H1 (cell line): ENCODE results near the gene RSAD1. TPM values are rescaled to one million over a fixed set of nuclear protein-coding genes. Genes with fewer than 3 reads are reported as not detected.
A peak's percentile ranks its signal among the peaks of the same experiment; 100 is the strongest.

ENCODE experiments used
- CTCF ChIA-PET: fragments of 300-600 bp; sonication (Branson Sonifier 250); formaldehyde crosslinking; loops from one replicate; lab custom pipeline; 2021; ENCODE audit not compliant: partially characterized antibody; lab: Charles Lee
- POLR2A ChIA-PET: fragments of 300-600 bp; sonication (Branson Sonifier 250); formaldehyde crosslinking; loops from one replicate; lab custom pipeline; 2021; ENCODE audit warnings: inconsistent platforms; ENCODE audit not compliant: partially characterized antibody; lab: Charles Lee
- DNase-seq, 2 experiments: peaks; one replicate each; pipeline versions ENCODE4 v3.0.0 to v3.0.0-alpha.2; 2010 to 2022; ENCODE audit warnings: low spot score in 2 of 2, low read depth in 1 of 2, mixed read lengths in 1 of 2
- FAIRE-seq: peaks from 2 replicates; lab custom pipeline; 2011; peaks lifted over from hg19 to GRCh38; lab: Jason Lieb, UNC
- H2AFZ ChIP-seq: 2 replicates; pipeline ENCODE4 v1.8.1; 2012; ENCODE audit warnings: low read length, inconsistent platforms
- H2AK5ac ChIP-seq: 2 replicates; pipeline ENCODE4 v1.6.1; 2013; ENCODE audit warnings: low read depth, low read length
- H2BK120ac ChIP-seq: replicated peaks from 2 replicates; pipeline ENCODE3; 2013; ENCODE audit warnings: low read depth, low read length, inconsistent platforms
- H2BK12ac ChIP-seq: 2 replicates; pipeline ENCODE4 v1.6.1; 2013; ENCODE audit warnings: low read depth, low read length
- H2BK15ac ChIP-seq: 2 replicates; pipeline ENCODE4 v1.6.1; 2013; ENCODE audit warnings: low read length
- H2BK20ac ChIP-seq: 2 replicates; pipeline ENCODE4 v1.6.1; 2013; ENCODE audit warnings: low read length
- H2BK5ac ChIP-seq: 2 replicates; pipeline ENCODE4 v1.6.1; 2013; ENCODE audit warnings: low read depth, low read length
- H3K14ac ChIP-seq: 2 replicates; pipeline ENCODE4 v1.6.1; 2013; ENCODE audit warnings: inconsistent platforms; ENCODE audit not compliant: insufficient read length
- H3K18ac ChIP-seq: 2 replicates; pipeline ENCODE4 v1.6.1; 2013; ENCODE audit warnings: low read length; ENCODE audit errors: extremely low read depth
- H3K23ac ChIP-seq: 2 replicates; pipeline ENCODE4 v1.6.1; 2013; ENCODE audit warnings: inconsistent platforms; ENCODE audit not compliant: insufficient read length
- H3K23me2 ChIP-seq: 2 replicates; pipeline ENCODE4 v1.6.1; 2013; ENCODE audit warnings: low read depth, low read length
- H3K27ac ChIP-seq: 2 replicates; pipeline ENCODE4 v1.6.1; 2011; ENCODE audit warnings: low read depth, low read length, inconsistent platforms
- H3K27me3 ChIP-seq, 4 experiments: replicated peaks in 1 of 4; 1 replicate in 1 of 4; 2 replicates in 3 of 4; pipeline versions ENCODE4 v1.6.1 to v1.8.1; 2011 to 2013; ENCODE audit warnings: low read length in 3 of 4, mild to moderate bottlenecking in 3 of 4, inconsistent platforms in 2 of 4, mixed read lengths in 2 of 4, moderate library complexity in 1 of 4; ENCODE audit not compliant: control insufficient read depth in 3 of 4, insufficient read depth in 3 of 4; ENCODE audit errors: extremely low read depth in 1 of 4
- H3K36me3 ChIP-seq, 4 experiments: 2 replicates each; pipeline versions ENCODE4 v1.6.1 to v1.8.1; 2011 to 2013; ENCODE audit warnings: mild to moderate bottlenecking in 4 of 4, low read length in 3 of 4, moderate library complexity in 2 of 4, control low read depth in 1 of 4, inconsistent platforms in 1 of 4; ENCODE audit not compliant: insufficient read depth in 4 of 4, control insufficient read depth in 2 of 4
- H3K4ac ChIP-seq: replicated peaks from 2 replicates; pipeline ENCODE3; 2013; ENCODE audit warnings: low read length, low read depth, mixed read lengths, inconsistent platforms; ENCODE audit not compliant: insufficient read length
- H3K4me1 ChIP-seq, 4 experiments: replicated peaks in 1 of 4; 1 replicate in 1 of 4; 2 replicates in 3 of 4; pipeline versions ENCODE4 v1.6.1 to v1.8.1; 2011 to 2013; ENCODE audit warnings: low read length in 3 of 4, inconsistent platforms in 2 of 4, mixed read lengths in 1 of 4; ENCODE audit not compliant: insufficient read depth in 4 of 4, control insufficient read depth in 3 of 4
- H3K4me2 ChIP-seq, 2 experiments: 2 replicates each; pipeline versions ENCODE4 v1.6.1 to v1.8.1; 2011 to 2013; ENCODE audit warnings: low read depth in 2 of 2, low read length in 2 of 2, control low read depth in 1 of 2, inconsistent platforms in 1 of 2, mild to moderate bottlenecking in 1 of 2; ENCODE audit not compliant: insufficient read depth in 1 of 2
- H3K4me3 ChIP-seq, 4 experiments: fragments of 200-600, 300-600 bp in 1 of 4; sonication (generic), shearing (Covaris generic), sonication (Bioruptor Twin) in 1 of 4; 2 replicates each; pipeline versions ENCODE4 v1.5.1 to v1.8.1; 2011 to 2016; ENCODE audit warnings: low read length in 4 of 4, low read depth in 3 of 4, control low read depth in 2 of 4, inconsistent platforms in 2 of 4, mild to moderate bottlenecking in 2 of 4, mixed read lengths in 1 of 4, moderate library complexity in 1 of 4; ENCODE audit not compliant: insufficient read depth in 2 of 4; ENCODE audit errors: extremely low read depth in 1 of 4
- H3K56ac ChIP-seq: replicated peaks from 2 replicates; pipeline ENCODE3; 2013; ENCODE audit warnings: low read depth, mild to moderate bottlenecking, mixed read lengths, low read length, inconsistent platforms; ENCODE audit not compliant: insufficient read length
- H3K79me1 ChIP-seq: 2 replicates; pipeline ENCODE4 v1.6.1; 2013; ENCODE audit warnings: low read depth, low read length, control low read depth
- H3K79me2 ChIP-seq, 2 experiments: 2 replicates each; pipeline versions ENCODE4 v1.6.1 to v1.8.1; 2012 to 2013; ENCODE audit warnings: low read length in 2 of 2, mild to moderate bottlenecking in 2 of 2, inconsistent platforms in 1 of 2; ENCODE audit not compliant: insufficient read depth in 2 of 2, control insufficient read depth in 1 of 2
- H3K9ac ChIP-seq, 4 experiments: replicated peaks in 1 of 4; 1 replicate in 1 of 4; 2 replicates in 3 of 4; pipeline versions ENCODE4 v1.6.1 to v1.8.1; 2011 to 2013; ENCODE audit warnings: low read depth in 3 of 4, low read length in 3 of 4, control low read depth in 2 of 4, mild to moderate bottlenecking in 2 of 4, moderate library complexity in 2 of 4, inconsistent platforms in 1 of 4; ENCODE audit errors: extremely low read depth in 1 of 4
- H3K9me3 ChIP-seq, 2 experiments: 2 replicates each; pipeline versions ENCODE4 v1.6.1 to v1.8.1; 2012 to 2013; ENCODE audit warnings: mild to moderate bottlenecking in 2 of 2, moderate library complexity in 2 of 2, control low read depth in 1 of 2, inconsistent platforms in 1 of 2, low read depth in 1 of 2, low read length in 1 of 2, mixed read lengths in 1 of 2; ENCODE audit not compliant: insufficient read depth in 2 of 2
- H4K20me1 ChIP-seq, 2 experiments: replicated peaks in 1 of 2; 2 replicates each; pipeline versions ENCODE3 to v1.8.1; 2011 to 2013; ENCODE audit warnings: inconsistent platforms in 2 of 2, low read length in 2 of 2, mild to moderate bottlenecking in 1 of 2; ENCODE audit not compliant: insufficient read depth in 2 of 2, control insufficient read depth in 1 of 2
- H4K5ac ChIP-seq: 2 replicates; pipeline ENCODE4 v1.6.1; 2013; ENCODE audit warnings: low read length, low read depth, mixed read lengths, inconsistent platforms; ENCODE audit not compliant: insufficient read length
- H4K8ac ChIP-seq: 2 replicates; pipeline ENCODE4 v1.8.0; 2013; ENCODE audit warnings: mild to moderate bottlenecking, moderate library complexity, low read length, inconsistent platforms; ENCODE audit not compliant: insufficient read depth; ENCODE audit errors: extremely low read depth
- H4K91ac ChIP-seq: replicated peaks from 2 replicates; pipeline ENCODE3; 2013; ENCODE audit warnings: low read length, mixed read lengths, inconsistent platforms; ENCODE audit not compliant: insufficient read length
- CHD1 ChIP-seq: IDR thresholded peaks from 2 replicates; pipeline ENCODE4 v1.6.1; 2012; ENCODE audit warnings: low read depth, low read length, improper control_type of control experiment
- GTF2F1 ChIP-seq: IDR thresholded peaks from 2 replicates; pipeline ENCODE4 v1.6.1; 2012; ENCODE audit warnings: low read depth, low read length, improper control_type of control experiment, borderline replicate concordance
- WGBS, 2 experiments: shearing (Covaris generic) in 1 of 2; methylation state at CpG; one replicate each; pipeline versions ENCODE4 v1.1.6 to v1.1.7; 2013 to 2015; ENCODE audit warnings: low lambda C conversion rate in 2 of 2, mixed read lengths in 2 of 2, inconsistent platforms in 1 of 2, low coverage in 1 of 2, missing lambda C conversion rate in 1 of 2; ENCODE audit not compliant: insufficient replicate concordance in 2 of 2, insufficient coverage in 1 of 2, insufficient read length in 1 of 2; ENCODE audit errors: extremely low coverage in 1 of 2, missing lambda C conversion rate in 1 of 2; 5-methylcytosine and 5-hydroxymethylcytosine counted together
- polyA plus RNA-seq, 7 experiments: library from polyadenylated mRNA; depleted of rRNA in 3 of 7; stranded (reverse) in 5 of 7; unstranded in 2 of 7; fragments of >200 nt in 5 of 7; fragments of 200-250 nt in 2 of 7; gene quantifications; 1 replicate in 5 of 7; 2 replicates in 1 of 7; 4 replicates in 1 of 7; pipeline versions ENCODE4 v1.2.1 to v1.2.3, GENCODE V29; 2011 to 2013; ENCODE audit warnings: missing spikeins in 2 of 7, mixed read lengths in 2 of 7
- total RNA-seq: library from RNA; stranded (reverse); fragmentation: NEBNext Ultra II Directional; extraction: Animal tissue kit (Norgen Biotek cat#: 25700); gene quantifications from 2 replicates; pipeline ENCODE4 v1.2.1, GENCODE V29; 2021

The RSAD1 gene
- total and polyA plus RNA-seq, 2 of the 8 experiments (the other 6 are each of a cell fraction or from before 2014, with no cell fraction given): 17.9 to 33.5 TPM

- Histone ChIP-seq H3K4me3 (peak overlapping the region; percentile 36 to 77 (median 74)), H2BK15ac (peak overlapping the region; percentile 99), H3K4ac (no peak overlapping the region), H4K20me1 (peaks cover 0 to under 1% of the 10 kb centered on the region in 2 experiments), H3K4me1 (peaks cover 5 to 29% (median 18%) of the 10 kb centered on the region in 4 experiments), H4K5ac (no peak overlapping the region), H2AK5ac (peak overlapping the region; percentile 59; the same call in 1 of the 2 replicates), H4K91ac (no peak overlapping the region), H3K79me1 (no peaks in the 10 kb centered on the region; the same call in 1 of the 2 replicates), H3K27me3 (peaks cover 0 to 21% (median 10%) of the 10 kb centered on the region in 4 experiments; a peak in 4 of 7 replicates), H3K27ac (no peak overlapping the region), H2BK20ac (0 out of 2 replicates have a peak overlapping the region, but pooled peaks have one; percentile 32), H3K4me2 (peak overlapping the region; percentile 96 to 99), H2BK5ac (peak overlapping the region; percentile 7; the same call in 1 of the 2 replicates), H3K14ac (no peak overlapping the region), H3K56ac (no peak overlapping the region), H3K23me2 (peaks cover 17% of the 10 kb centered on the region), H2BK120ac (no peak overlapping the region), H3K36me3 (peaks cover 0 to 3% (median 0%) of the 10 kb centered on the region in 4 experiments; a peak in 1 of 8 replicates), H3K79me2 (0 out of 4 replicates have a peak, but pooled peaks cover 0 to 2% of the 10 kb centered on the region in 2 experiments), H3K9me3 (no peaks in the 10 kb centered on the region), H3K18ac (peak overlapping the region; percentile 71), H2AFZ (no peak overlapping the region), H3K23ac (no peak overlapping the region), H3K9ac (no peak overlapping the region), H4K8ac (peak overlapping the region; percentile 37; the same call in 1 of the 2 replicates), H2BK12ac (peak overlapping the region; percentile 75; the same call in 1 of the 2 replicates)
- FAIRE-seq (no peak), DNase-seq (peak in 1 of 2 experiments; percentile 74)
- WGBS, 2 experiments: 43% methylated on average over 22 of the region's 24 CpGs; no CpG with 5 or more reads in 1 of the 2 experiments
- POLR2A ChIA-PET: interaction anchor here (0.9 to 4.3 kb wide), 4 partner anchors 8 to 332 kb away, joined by 3 to 13 read pairs (median 4); partner anchors contain the start of genes CACNA1G and TOB1
- CTCF ChIA-PET: interaction anchor here (0.6 to 3.8 kb wide), 13 partner anchors 8 to 92 kb away, joined by 3 to 36 read pairs (median 6); no protein-coding TSS in a partner anchor
- no peak for TF ChIP-seq CHD1
- no peak for TF ChIP-seq GTF2F1
Observed at GRCh38 chr17:50534222-50534978, 55.7 kb downstream of the RSAD1 start.
